K562 (cell line): ENCODE results near the gene VWA3B. TPM values are rescaled to one million over a fixed set of nuclear protein-coding genes. Genes with fewer than 3 reads are reported as not detected.
A peak's percentile ranks its signal among the peaks of the same experiment; 100 is the strongest.

Experiments
- ATAC-seq: fragments of 200-7000 bp; cut with Tn5 transposase; 3 replicates; pipeline ENCODE4 v1.9.1; 2020; ENCODE audit warnings: moderate library complexity
- BruUV-seq: library from RNA; stranded (reverse); fragments of 400-500 nt; replicated peaks from 2 replicates; lab custom pipeline; 2021; lab: Mats Ljungman, UMichigan
- CTCF ChIA-PET: fragments of 300-600 bp; formaldehyde crosslinking; extraction: SDS; loops from one replicate; lab custom pipeline; 2021; ENCODE audit warnings: low intra/inter-chr PET ratio; lab: Yijun Ruan, JAX
- POLR2A ChIA-PET: fragments of 300-600, 350-650 bp; sonication (Branson Sonifier 250); formaldehyde crosslinking; extraction: SDS; loops from one replicate; lab custom pipeline; 2021; ENCODE audit warnings: antibody characterized with exemption, inconsistent platforms; lab: Yijun Ruan, JAX
- DNase-seq, 4 experiments: peaks; one replicate each; pipeline versions ENCODE4 v3.0.0 to v3.0.0-alpha.2; 2011 to 2018; ENCODE audit warnings: low spot score in 3 of 4, mixed read lengths in 3 of 4; ENCODE audit errors: extremely low read depth in 1 of 4
- FAIRE-seq: peaks from 2 replicates; lab custom pipeline; 2011; peaks lifted over from hg19 to GRCh38; lab: Jason Lieb, UNC
- H2AFZ ChIP-seq: 2 replicates; pipeline ENCODE4 v1.6.0; 2011; ENCODE audit warnings: low read depth, low read length, control low read depth, inconsistent platforms
- H3K27ac ChIP-seq: fragments of 200-600 bp; 3 replicates; pipeline ENCODE4 v1.8.0; 2011; ENCODE audit warnings: low read depth, mild to moderate bottlenecking, control low read depth, inconsistent platforms, low read length, moderate library complexity, mixed read lengths; ENCODE audit errors: extremely low read depth
- H3K27me3 ChIP-seq, 2 experiments: fragments of 300-600 bp in 1 of 2; 2 replicates in 1 of 2; 3 replicates in 1 of 2; pipeline versions ENCODE4 v1.6.0 to v1.8.0; 2011; ENCODE audit warnings: inconsistent platforms in 2 of 2, low read length in 2 of 2, mild to moderate bottlenecking in 1 of 2, mixed read lengths in 1 of 2, moderate library complexity in 1 of 2; ENCODE audit not compliant: control insufficient read depth in 2 of 2, insufficient read depth in 2 of 2
- H3K36me3 ChIP-seq: fragments of 300-600 bp; 3 replicates; pipeline ENCODE4 v1.8.0; 2011; ENCODE audit warnings: mild to moderate bottlenecking, low read length, inconsistent platforms; ENCODE audit not compliant: control insufficient read depth, insufficient read depth
- H3K4me1 ChIP-seq, 2 experiments: fragments of 200-600 bp in 1 of 2; replicated peaks in 1 of 2; 2 replicates in 1 of 2; 3 replicates in 1 of 2; pipeline versions ENCODE4 v1.5.1 to v1.8.0; 2011; ENCODE audit warnings: inconsistent platforms in 2 of 2, low read length in 2 of 2, mild to moderate bottlenecking in 1 of 2, mixed read lengths in 1 of 2, moderate library complexity in 1 of 2; ENCODE audit not compliant: control insufficient read depth in 2 of 2, insufficient read depth in 2 of 2
- H3K4me2 ChIP-seq: 2 replicates; pipeline ENCODE4 v1.6.1; 2011; ENCODE audit warnings: low read length, control low read depth, inconsistent platforms, mixed read lengths; ENCODE audit not compliant: insufficient read depth
- H3K4me3 ChIP-seq: fragments of 200-600 bp; sonication (generic), shearing (Covaris generic); 2 replicates; pipeline ENCODE4 v1.5.1; 2016; ENCODE audit warnings: control low read depth, inconsistent platforms
- H3K79me2 ChIP-seq: fragments of 200-600 bp; 3 replicates; pipeline ENCODE4 v1.8.0; 2011; ENCODE audit warnings: low read length, inconsistent platforms; ENCODE audit not compliant: control insufficient read depth, insufficient read depth
- H3K9ac ChIP-seq, 2 experiments: 2 replicates each; pipeline versions ENCODE4 v1.6.0 to v1.6.1; 2011; ENCODE audit warnings: low read depth in 2 of 2, low read length in 2 of 2, control low read depth in 1 of 2, inconsistent platforms in 1 of 2, mild to moderate bottlenecking in 1 of 2, mixed read lengths in 1 of 2; ENCODE audit not compliant: insufficient read depth in 1 of 2
- H3K9me1 ChIP-seq: one replicate; pipeline ENCODE4 v1.6.0; 2011; ENCODE audit warnings: inconsistent platforms, mild to moderate bottlenecking, low read length, moderate library complexity; ENCODE audit not compliant: control insufficient read depth, insufficient read depth
- H3K9me3 ChIP-seq: replicated peaks from 2 replicates; pipeline ENCODE4 v1.5.1; 2011; ENCODE audit warnings: low read depth, low read length, inconsistent platforms; ENCODE audit not compliant: control insufficient read depth, insufficient read depth
- H4K20me1 ChIP-seq: replicated peaks from 2 replicates; pipeline ENCODE4 v1.6.1; 2011; ENCODE audit warnings: low read length, inconsistent platforms, mixed read lengths; ENCODE audit not compliant: control insufficient read depth, insufficient read depth
- CBX1 ChIP-seq: sonication (generic); IDR thresholded peaks from 2 replicates; pipeline ENCODE4 v1.6.1; 2016; ENCODE audit warnings: antibody characterized with exemption, low read depth, mild to moderate bottlenecking
- ETV5 ChIP-seq: sonication (generic); formaldehyde crosslinking; IDR thresholded peaks from 2 replicates; pipeline ENCODE4 v1.4.0; 2020; ENCODE audit warnings: low read depth, mild to moderate bottlenecking, missing genetic modification reagents
- FIP1L1 ChIP-seq: fragments of 200-400 bp; formaldehyde crosslinking; IDR thresholded peaks from 2 replicates; pipeline ENCODE4 v1.6.1; 2018; ENCODE audit warnings: mild to moderate bottlenecking, low read depth, low read length; ENCODE audit not compliant: poor library complexity, severe bottlenecking
- FOXJ3 ChIP-seq: sonication (generic); formaldehyde crosslinking; IDR thresholded peaks from 2 replicates; pipeline ENCODE4 v1.4.0; 2020; ENCODE audit warnings: mild to moderate bottlenecking, missing genetic modification reagents
- GTF2F1 ChIP-seq: IDR thresholded peaks from 2 replicates; pipeline ENCODE4 v1.6.1; 2011; ENCODE audit warnings: low read depth, low read length, improper control_type of control experiment
- ILF3 ChIP-seq: fragments of 450-650 bp; IDR thresholded peaks from 2 replicates; pipeline ENCODE4 v1.6.1; 2018; ENCODE audit warnings: antibody characterized with exemption, mild to moderate bottlenecking, moderate library complexity, borderline replicate concordance
- MEIS2 ChIP-seq: fragments of 450-650 bp; IDR thresholded peaks from 2 replicates; pipeline ENCODE4 v1.6.1; 2014; ENCODE audit warnings: mild to moderate bottlenecking; ENCODE audit not compliant: partially characterized antibody
- MIER1 ChIP-seq: fragments of 450-650 bp; IDR thresholded peaks from 2 replicates; pipeline ENCODE4 v1.6.1; 2016; ENCODE audit warnings: antibody characterized with exemption, mild to moderate bottlenecking, low read depth
- NEUROD1 ChIP-seq: fragments of 150-350 bp; IDR thresholded peaks from 2 replicates; pipeline ENCODE4 v1.6.1; 2014; ENCODE audit warnings: borderline replicate concordance, low read length, low read depth; ENCODE audit not compliant: partially characterized antibody
- SMAD2 ChIP-seq: fragments of 150-350 bp; IDR thresholded peaks from 2 replicates; pipeline ENCODE4 v1.6.1; 2014; ENCODE audit warnings: low read depth, mild to moderate bottlenecking, low read length
- TCF3 ChIP-seq: sonication (generic); formaldehyde crosslinking; IDR thresholded peaks from 2 replicates; pipeline ENCODE4 v1.4.0; 2020; ENCODE audit warnings: mild to moderate bottlenecking, missing genetic modification reagents
- ZNF717 ChIP-seq: fragments of 250-450 bp; sonication (Bioruptor Pico); IDR thresholded peaks from 2 replicates; pipeline ENCODE4 v1.5.0; 2021
- WGBS: fragments of 100-300 bp; shearing (Covaris generic); methylation state at CpG from one replicate; pipeline ENCODE4 v1.1.6; 2016; ENCODE audit warnings: low coverage, mixed read lengths; ENCODE audit not compliant: insufficient coverage; ENCODE audit errors: missing lambda C conversion rate; 5-methylcytosine and 5-hydroxymethylcytosine counted together
- in situ Hi-C: fragments of 300-500 bp; cut with MboI; formaldehyde crosslinking; loops from 4 replicates; pipeline ENCODE4 v1.15.0; 2018; ENCODE audit warnings: inconsistent platforms, mixed read lengths
- intact Hi-C: fragments of 100-400 bp; cut with micrococcal nuclease; formaldehyde crosslinking; loops from 2 replicates; pipeline ENCODE4 v1.14.2; 2022
- polyA plus RNA-seq, 8 experiments: library from polyadenylated mRNA; depleted of rRNA in 4 of 8; stranded (reverse) in 5 of 8; unstranded in 3 of 8; fragments of >200 nt; fragmentation: Nextera tagmentation in 2 of 8; fragmentation: Illumina TruSeq in 1 of 8; extraction: Ambion mirVana in 2 of 8; extraction: Trizol in 1 of 8; gene quantifications; 2 replicates each; pipeline versions ENCODE4 v1.2.1 to v1.2.3, GENCODE V29; 2011 to 2014; ENCODE audit warnings: inconsistent platforms in 1 of 8, missing spikeins in 1 of 8
- total RNA-seq, 7 experiments: library from RNA; depleted of rRNA in 6 of 7; stranded (reverse); fragments of >200 nt in 6 of 7; fragmentation: Illumina TruSeq in 2 of 7; extraction: Trizol in 2 of 7; gene quantifications; 2 replicates each; pipeline versions ENCODE4 v1.2.1 to v1.2.3, GENCODE V29; 2011 to 2021; ENCODE audit warnings: low replicate concordance in 1 of 7
- TF ChIP-seq, protein P1 (sequence below): sonication (generic); formaldehyde crosslinking; IDR thresholded peaks from 2 replicates; pipeline ENCODE4 v1.8.1; 2023; ENCODE audit warnings: mild to moderate bottlenecking, missing genetic modification reagents
- TF ChIP-seq, protein P2 (sequence below): fragments of 250-450 bp; sonication (Bioruptor Pico); IDR thresholded peaks from 2 replicates; pipeline ENCODE4 v1.5.0; 2021; ENCODE audit warnings: mild to moderate bottlenecking, borderline replicate concordance

Gene VWA3B
- total and polyA plus RNA-seq, 9 of the 15 experiments (the other 6 are each of a cell fraction or from before 2014, with no cell fraction given) = not detected

DNA sequence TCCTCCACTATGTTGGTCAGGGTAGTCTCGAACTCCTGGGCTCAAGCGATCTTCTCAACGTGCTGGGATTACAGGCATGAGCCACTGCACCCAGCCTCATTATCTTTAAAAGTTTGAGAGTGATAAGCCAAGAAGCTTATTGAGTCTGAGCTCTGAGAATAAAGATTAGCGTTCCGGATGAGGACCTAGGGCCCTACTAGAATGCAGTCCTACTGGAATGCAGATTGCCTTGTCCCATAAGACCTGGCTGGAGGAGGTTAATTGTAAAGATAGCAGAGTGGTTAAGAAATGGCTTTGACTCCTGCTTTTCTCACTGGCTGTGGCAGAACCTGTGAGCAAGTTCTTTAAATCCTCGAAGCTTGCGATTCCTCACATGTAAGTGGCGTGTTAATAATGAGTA, 4.0 kb downstream of the VWA3B start:
- ChIA-PET CTCF (no interaction called here), POLR2A (no interaction called here)
- BruUV-seq = no TSS peak
- Histone ChIP-seq H3K9me1 (no peaks in the 10 kb centered on the region), H3K36me3 (no peaks in the 10 kb centered on the region), H4K20me1 (no peaks in the 10 kb centered on the region), H3K9ac (no peak overlapping the region), H3K4me3 (no peak overlapping the region), H3K4me2 (no peak overlapping the region), H3K9me3 (no peaks in the 10 kb centered on the region), H2AFZ (no peak overlapping the region), H3K27me3 (peaks cover 13 to 18% of the 10 kb centered on the region in 2 experiments; a peak in 4 of 5 replicates), H3K4me1 (peaks cover 2 to 8% of the 10 kb centered on the region in 2 experiments; a peak in 2 of 5 replicates), H3K79me2 (no peaks in the 10 kb centered on the region), H3K27ac (no peak overlapping the region)
- intact Hi-C loops = no loop called here
- DNase-seq (peak in 1 of 4 experiments; percentile 8), FAIRE-seq (no peak), ATAC-seq (no peak)
- TF ChIP-seq GTF2F1 (no peak), MEIS2 (no peak), FIP1L1 (no peak), ETV5 (CRISPR knock-in tag) (no peak), TCF3 (CRISPR knock-in tag) (no peak), ILF3 (no peak)
- 5% methylated on average over 8 of the region's 8 CpGs for WGBS
- in situ Hi-C loops = no loop called here

DNA sequence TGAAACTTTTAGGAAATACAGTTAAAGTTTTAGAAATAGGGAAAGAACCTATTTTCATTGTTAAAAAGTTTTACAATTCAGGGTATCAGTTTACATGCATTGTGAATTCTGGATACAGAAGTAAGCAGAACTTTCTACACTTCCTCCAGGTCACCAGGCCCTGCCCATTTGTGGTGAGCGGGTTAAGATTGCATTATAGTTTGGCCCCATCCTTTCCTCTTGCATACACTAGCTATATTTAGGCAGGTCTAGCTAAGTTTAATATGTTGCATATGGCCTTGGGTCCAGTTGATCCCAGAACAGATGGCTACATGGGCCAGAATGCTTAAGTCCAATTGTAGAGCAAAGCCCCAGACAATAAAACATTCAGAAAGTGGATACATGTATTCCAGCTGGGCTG, 4.8 kb downstream of the VWA3B start:
- in situ Hi-C loops = no loop called here
- no TSS peak for BruUV-seq
- POLR2A ChIA-PET = no interaction called here
- TF ChIP-seq CBX1 (no peak), FOXJ3 (CRISPR knock-in tag) (no peak), NEUROD1 (no peak), SMAD2 (no peak), MIER1 (no peak), ZNF717 (CRISPR knock-in tag) (no peak)
- TF ChIP-seq, protein P1, sequence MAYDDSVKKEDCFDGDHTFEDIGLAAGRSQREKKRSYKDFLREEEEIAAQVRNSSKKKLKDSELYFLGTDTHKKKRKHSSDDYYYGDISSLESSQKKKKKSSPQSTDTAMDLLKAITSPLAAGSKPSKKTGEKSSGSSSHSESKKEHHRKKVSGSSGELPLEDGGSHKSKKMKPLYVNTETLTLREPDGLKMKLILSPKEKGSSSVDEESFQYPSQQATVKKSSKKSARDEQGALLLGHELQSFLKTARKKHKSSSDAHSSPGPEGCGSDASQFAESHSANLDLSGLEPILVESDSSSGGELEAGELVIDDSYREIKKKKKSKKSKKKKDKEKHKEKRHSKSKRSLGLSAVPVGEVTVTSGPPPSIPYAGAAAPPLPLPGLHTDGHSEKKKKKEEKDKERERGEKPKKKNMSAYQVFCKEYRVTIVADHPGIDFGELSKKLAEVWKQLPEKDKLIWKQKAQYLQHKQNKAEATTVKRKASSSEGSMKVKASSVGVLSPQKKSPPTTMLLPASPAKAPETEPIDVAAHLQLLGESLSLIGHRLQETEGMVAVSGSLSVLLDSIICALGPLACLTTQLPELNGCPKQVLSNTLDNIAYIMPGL (CRISPR knock-in tag) = no peak
- TF ChIP-seq, protein P2, sequence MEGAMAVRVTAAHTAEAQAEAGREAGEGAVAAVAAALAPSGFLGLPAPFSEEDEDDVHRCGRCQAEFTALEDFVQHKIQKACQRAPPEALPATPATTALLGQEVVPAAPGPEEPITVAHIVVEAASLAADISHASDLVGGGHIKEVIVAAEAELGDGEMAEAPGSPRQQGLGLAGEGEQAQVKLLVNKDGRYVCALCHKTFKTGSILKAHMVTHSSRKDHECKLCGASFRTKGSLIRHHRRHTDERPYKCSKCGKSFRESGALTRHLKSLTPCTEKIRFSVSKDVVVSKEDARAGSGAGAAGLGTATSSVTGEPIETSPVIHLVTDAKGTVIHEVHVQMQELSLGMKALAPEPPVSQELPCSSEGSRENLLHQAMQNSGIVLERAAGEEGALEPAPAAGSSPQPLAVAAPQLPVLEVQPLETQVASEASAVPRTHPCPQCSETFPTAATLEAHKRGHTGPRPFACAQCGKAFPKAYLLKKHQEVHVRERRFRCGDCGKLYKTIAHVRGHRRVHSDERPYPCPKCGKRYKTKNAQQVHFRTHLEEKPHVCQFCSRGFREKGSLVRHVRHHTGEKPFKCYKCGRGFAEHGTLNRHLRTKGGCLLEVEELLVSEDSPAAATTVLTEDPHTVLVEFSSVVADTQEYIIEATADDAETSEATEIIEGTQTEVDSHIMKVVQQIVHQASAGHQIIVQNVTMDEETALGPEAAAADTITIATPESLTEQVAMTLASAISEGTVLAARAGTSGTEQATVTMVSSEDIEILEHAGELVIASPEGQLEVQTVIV (CRISPR knock-in tag) = no peak

More for the DNA sequence above, 4.8 kb downstream of the VWA3B start:
- FAIRE-seq = no peak
- Histone ChIP-seq H2AFZ (no peak overlapping the region), H3K9me1 (no peaks in the 10 kb centered on the region), H3K27ac (no peak overlapping the region), H3K4me3 (no peak overlapping the region), H3K9ac (no peak overlapping the region), H3K4me1 (peaks cover 0 to 6% of the 10 kb centered on the region in 2 experiments; a peak in 2 of 5 replicates), H3K27me3 (peaks cover 9 to 13% of the 10 kb centered on the region in 2 experiments; a peak in 4 of 5 replicates), H3K9me3 (no peaks in the 10 kb centered on the region), H4K20me1 (no peaks in the 10 kb centered on the region), H3K79me2 (no peaks in the 10 kb centered on the region), H3K36me3 (no peaks in the 10 kb centered on the region), H3K4me2 (no peak overlapping the region)
- CTCF ChIA-PET = no interaction called here
- no peak for ATAC-seq
- WGBS = 0% methylated on average over 1 of the region's 1 CpG
- DNase-seq = no peak
- intact Hi-C loops = no loop called here
